Mucosa of stomach (tissue), 1 donor: Measurements from ENCODE around the gene SEMA7A.

Experiments used
- H3K27me3 ChIP-seq: one replicate; pipeline ENCODE4 v1.7.0; 2013; ENCODE audit warnings: mild to moderate bottlenecking, low read length; ENCODE audit not compliant: control insufficient read depth, insufficient read depth
- H3K36me3 ChIP-seq: one replicate; pipeline ENCODE4 v1.7.0; 2013; ENCODE audit warnings: low read length; ENCODE audit not compliant: control insufficient read depth, insufficient read depth
- H3K4me1 ChIP-seq: one replicate; pipeline ENCODE4 v1.7.0; 2013; ENCODE audit warnings: mild to moderate bottlenecking, low read length; ENCODE audit not compliant: control insufficient read depth, insufficient read depth
- H3K4me3 ChIP-seq: one replicate; pipeline ENCODE4 v1.7.0; 2013; ENCODE audit warnings: low read length
- H3K9ac ChIP-seq: one replicate; pipeline ENCODE4 v1.7.0; 2013; ENCODE audit warnings: mild to moderate bottlenecking, low read length, moderate library complexity
- H3K9me3 ChIP-seq: one replicate; pipeline ENCODE4 v1.7.0; 2013; ENCODE audit warnings: mild to moderate bottlenecking, low read length, moderate library complexity; ENCODE audit not compliant: control insufficient read depth
- donor health status: Pancreatic carcinoma.

Gene SEMA7A

DNA sequence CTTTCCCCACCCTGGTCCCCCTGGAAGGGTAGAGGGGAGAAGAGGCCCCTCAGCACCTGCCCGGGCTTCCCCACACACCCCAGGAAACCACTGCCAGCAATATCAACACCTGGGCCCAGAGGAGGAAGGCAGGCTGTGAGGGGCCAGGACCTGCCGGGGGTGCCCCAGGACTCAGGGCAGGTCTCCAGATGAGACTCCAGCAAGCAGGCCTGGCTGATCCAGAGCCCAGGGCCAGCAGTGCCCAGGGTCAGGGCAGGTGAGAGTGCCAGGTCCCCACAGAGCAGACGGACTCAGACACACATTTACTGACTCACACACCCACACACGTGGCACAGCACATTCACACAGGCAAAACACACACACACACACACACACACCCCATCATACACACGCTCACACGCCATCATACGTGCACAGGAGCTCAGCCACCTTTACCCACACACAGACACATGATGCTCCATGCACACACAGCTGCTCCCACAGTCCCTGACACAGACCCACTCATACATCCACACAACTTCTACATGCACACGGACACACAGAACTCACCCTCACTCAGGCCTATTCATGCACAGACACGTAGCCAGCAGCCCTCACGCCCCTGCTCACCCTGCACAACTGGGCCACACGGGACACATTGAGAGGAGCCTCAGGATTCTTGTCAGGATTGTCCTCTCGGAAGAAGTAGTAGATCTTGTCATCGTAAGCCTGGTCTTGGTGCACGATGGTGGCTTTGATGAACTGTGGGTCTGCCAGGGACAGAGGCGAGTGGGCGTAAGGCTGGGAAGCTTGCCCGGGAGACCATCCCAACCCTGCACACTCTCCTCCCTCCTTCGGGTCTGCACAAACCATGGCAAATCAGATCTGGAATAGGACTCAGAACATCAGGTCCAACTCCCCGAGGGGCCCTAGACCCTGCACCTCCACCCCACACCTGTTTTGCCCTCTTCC is 17.5 kb downstream of the SEMA7A start:
- Histone ChIP-seq H3K27me3 (no peaks in the 10 kb centered on the region), H3K4me3 (no peak overlapping the region), H3K4me1 (peaks cover 9% of the 10 kb centered on the region), H3K9ac (no peak overlapping the region), H3K36me3 (no peaks in the 10 kb centered on the region), H3K9me3 (no peaks in the 10 kb centered on the region)

DNA sequence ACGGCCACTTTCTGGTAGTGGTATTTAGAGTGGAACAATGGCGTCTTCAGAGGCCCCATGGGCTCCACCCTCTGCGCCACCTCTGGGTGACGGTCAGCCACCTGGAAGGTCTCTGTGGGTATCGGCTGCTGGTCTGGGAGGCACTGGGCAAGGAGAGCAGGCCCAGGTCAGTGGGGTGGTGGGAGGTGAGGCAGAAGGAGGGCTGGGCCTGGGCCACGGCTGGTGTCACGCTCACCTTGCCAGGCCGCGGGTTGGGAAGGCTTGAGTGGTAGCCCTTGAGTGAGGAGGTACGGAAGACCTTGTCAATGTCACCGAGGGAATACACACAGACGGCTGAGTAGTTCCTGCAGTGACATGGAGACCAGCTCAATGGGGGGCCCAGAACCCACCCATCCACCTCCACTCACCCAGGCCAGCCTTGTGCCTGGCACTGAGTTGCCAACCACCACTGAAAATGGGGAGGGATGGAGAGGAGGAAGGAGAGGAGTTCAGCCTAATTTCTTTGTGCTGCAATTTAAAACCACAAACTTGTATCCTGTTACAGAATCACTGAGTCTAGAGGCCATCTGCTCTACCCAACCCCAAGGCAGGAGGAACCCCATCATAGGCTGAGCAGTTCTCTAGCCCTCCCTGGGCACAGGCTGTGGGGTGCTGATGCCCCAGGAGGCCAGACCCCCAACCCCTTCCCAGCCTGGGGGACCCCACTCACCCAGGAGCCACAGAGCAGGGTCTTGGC is 19.0 kb downstream of the SEMA7A start:
- Histone ChIP-seq H3K27me3 (no peaks in the 10 kb centered on the region), H3K9me3 (no peaks in the 10 kb centered on the region), H3K4me3 (no peak overlapping the region), H3K4me1 (peaks cover 9% of the 10 kb centered on the region), H3K9ac (no peak overlapping the region), H3K36me3 (no peaks in the 10 kb centered on the region)

DNA sequence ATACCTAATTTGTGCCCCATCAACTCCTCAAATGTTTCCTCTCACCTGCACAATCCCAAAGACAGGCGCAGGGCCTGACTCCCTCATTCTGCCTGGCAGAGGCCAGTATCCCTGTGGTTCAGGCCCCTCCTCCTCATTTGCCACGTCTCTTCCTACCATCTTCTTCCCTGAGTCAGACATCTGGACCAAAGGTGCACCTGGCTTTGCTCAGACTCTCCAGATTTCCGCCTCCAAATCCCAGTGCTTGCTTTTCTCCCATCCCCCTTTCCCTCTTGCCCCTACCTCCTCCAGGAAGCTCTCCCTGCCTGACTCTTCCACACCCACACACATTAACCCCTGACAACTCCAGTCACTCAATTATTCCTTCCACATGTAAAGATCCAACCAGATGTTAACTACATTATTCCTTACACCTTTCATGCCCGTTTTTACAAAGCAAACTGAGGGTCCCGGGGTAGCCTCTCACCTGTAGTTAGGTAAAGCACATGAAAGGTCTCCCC is 19.6 kb downstream of the SEMA7A start:
- Histone ChIP-seq H3K4me3 (no peak overlapping the region), H3K4me1 (peaks cover 9% of the 10 kb centered on the region), H3K9me3 (no peaks in the 10 kb centered on the region), H3K9ac (no peak overlapping the region), H3K36me3 (no peaks in the 10 kb centered on the region), H3K27me3 (no peaks in the 10 kb centered on the region)

DNA sequence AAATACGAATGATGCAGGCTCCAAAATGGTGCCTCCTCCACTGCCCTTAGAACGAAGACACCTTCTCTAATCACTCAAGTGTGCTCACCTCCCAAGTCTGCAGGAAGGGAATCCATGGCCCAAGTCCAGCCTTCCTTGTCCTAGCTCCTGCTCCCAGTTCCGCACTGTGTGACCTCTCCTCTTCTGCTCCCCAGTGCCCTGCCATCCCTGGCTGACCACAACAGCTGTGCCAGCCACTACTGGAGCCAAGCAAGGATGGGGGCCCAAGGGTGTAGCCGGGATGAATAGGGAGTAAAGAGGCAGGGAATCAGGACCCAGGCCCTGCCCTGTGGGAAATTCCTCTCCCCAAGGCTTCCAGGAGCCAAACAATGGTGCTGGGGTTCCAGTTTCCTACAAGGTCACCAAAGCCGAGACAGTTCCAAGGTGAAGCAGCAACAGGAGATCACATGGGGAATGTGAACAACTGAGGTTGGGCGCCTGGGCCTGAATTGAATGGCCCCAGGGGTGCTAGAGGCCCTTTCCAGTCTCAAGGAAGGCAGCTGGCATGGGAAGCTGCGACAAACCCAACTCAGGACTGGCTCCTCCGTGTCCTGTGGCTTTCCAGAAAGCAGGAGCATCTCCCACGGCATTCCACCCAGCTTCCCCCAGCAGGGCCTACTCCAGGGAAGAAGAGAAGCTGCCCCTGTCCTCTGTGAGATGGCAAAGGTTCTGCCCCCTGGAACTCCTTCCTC is 20.2 kb downstream of the SEMA7A start:
- no peaks in the 10 kb centered on the region for H3K36me3 ChIP-seq
- no peak overlapping the region for H3K4me3 ChIP-seq

DNA sequence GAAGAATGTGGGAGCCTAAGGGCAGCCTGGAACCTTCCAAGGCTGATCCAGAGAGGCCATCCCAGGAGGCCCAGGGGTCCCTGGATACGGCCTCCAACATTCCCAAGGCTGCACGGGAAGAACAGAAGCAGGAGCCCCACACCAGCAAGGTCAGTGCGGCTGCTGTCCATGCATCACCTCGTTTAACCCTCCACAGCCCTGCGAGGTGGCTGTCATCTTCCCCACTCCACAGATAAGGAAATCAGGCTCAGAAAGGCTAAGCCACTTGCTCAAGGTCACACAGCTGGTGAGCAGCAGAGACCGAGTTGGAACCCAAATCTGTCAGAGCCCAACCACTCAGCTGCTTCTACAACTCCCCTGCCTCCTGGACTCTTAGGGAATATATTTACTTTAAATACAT is 21.6 kb downstream of the SEMA7A start:
- no peaks in the 10 kb centered on the region for H3K27me3 ChIP-seq
- H3K4me1 ChIP-seq: no peaks in the 10 kb centered on the region
- H3K36me3 ChIP-seq: no peaks in the 10 kb centered on the region
- H3K9ac ChIP-seq: no peak overlapping the region
- H3K9me3 ChIP-seq: no peaks in the 10 kb centered on the region
- no peak overlapping the region for H3K4me3 ChIP-seq

More for the DNA sequence above, 20.2 kb downstream of the SEMA7A start:
- H3K9me3 ChIP-seq: no peaks in the 10 kb centered on the region
- H3K4me1 ChIP-seq: peaks cover 2% of the 10 kb centered on the region
- no peak overlapping the region for H3K9ac ChIP-seq
- H3K27me3 ChIP-seq: no peaks in the 10 kb centered on the region

DNA sequence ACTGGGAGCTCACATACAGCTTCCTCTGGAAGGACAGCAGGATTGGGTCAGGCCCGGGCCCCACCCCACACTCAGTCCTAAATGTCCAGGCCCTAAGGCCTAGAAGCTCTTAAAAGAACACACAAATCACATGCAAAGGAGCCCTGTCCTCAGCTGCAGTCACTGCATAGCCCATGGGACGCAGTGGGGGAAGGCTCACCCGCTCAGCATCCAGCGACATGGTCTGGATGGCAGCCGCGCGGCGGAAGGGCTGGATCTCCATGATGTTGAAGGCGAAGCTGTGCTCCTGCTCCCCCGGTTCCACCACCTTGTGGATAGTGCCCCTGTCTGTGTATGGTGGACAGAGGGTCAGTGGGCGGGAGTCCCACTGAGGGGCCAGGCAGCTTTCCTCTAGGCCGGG is 22.1 kb downstream of the SEMA7A start:
- Histone ChIP-seq H3K4me3 (no peak overlapping the region), H3K9me3 (no peaks in the 10 kb centered on the region), H3K4me1 (no peaks in the 10 kb centered on the region), H3K27me3 (peaks cover 3% of the 10 kb centered on the region), H3K9ac (no peak overlapping the region), H3K36me3 (no peaks in the 10 kb centered on the region)

DNA sequence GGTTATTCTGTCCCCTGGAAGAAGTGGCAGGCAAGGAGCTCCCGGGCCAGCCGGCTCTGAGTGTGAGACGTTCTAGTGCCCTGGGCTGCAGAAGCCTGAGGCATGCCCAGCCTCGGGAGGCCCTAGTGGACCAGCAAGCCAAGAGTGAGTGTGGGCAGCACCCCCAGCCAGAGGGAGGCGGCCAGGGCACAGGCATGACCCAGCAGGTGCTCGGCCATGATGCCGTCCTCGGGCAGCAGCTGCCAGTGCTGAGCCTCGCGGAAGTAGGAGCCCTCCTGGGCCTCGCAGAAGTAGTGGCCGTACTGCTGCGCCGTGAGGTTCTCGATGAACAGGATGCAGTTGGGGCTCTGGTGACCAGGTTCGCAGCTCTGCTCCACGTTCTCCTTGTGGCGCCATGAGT is 23.3 kb downstream of the SEMA7A start:
- H3K27me3 ChIP-seq: peaks cover 5% of the 10 kb centered on the region
- H3K36me3 ChIP-seq: no peaks in the 10 kb centered on the region
- no peak overlapping the region for H3K9ac ChIP-seq
- H3K9me3 ChIP-seq: no peaks in the 10 kb centered on the region
- H3K4me1 ChIP-seq: no peaks in the 10 kb centered on the region
- no peak overlapping the region for H3K4me3 ChIP-seq

DNA sequence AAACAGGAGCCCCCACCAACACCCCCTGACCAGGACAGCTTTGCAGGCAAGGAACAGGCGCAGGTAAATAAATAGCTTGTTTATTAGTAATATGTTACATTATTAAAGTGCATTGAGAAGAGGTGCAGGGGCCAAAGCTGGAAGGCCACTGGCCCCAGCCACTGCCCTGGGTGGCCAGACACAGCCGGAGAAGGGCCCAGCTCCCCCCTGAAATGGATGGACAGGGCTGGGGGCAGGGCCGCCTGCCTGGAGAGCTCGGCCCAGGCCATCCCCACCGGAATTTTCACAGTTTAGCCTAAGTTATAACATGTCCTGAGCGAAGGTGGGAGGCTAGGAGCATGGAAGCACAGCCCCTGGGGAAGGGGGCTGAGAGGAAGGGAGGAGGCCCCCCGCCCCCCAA is 24.5 kb downstream of the SEMA7A start:
- Histone ChIP-seq H3K9ac (no peak overlapping the region), H3K4me3 (no peak overlapping the region), H3K36me3 (no peaks in the 10 kb centered on the region), H3K27me3 (peaks cover 5% of the 10 kb centered on the region), H3K9me3 (no peaks in the 10 kb centered on the region), H3K4me1 (no peaks in the 10 kb centered on the region)

DNA sequence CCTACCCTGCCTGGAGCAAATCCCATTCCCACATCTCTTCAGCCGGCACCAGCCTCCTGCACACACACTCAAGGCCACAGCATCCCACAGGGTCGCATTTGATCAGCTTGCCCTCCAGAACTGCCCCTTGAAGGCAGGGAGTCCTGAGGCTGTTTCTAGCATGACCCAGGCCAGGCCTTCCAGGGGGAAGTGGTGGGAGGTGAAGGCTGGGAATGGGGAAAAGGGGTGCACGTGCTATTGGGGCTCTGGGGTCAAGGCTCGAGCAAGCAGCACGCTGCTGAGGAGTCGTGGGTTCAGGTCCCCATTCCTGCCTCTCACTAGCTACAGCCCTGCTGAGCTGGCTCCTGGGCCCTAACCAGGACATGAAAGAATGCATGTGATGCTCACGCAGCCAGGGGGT is 24.9 kb downstream of the SEMA7A start:
- Histone ChIP-seq H3K4me3 (no peak overlapping the region), H3K9me3 (no peaks in the 10 kb centered on the region), H3K27me3 (peaks cover 5% of the 10 kb centered on the region), H3K36me3 (no peaks in the 10 kb centered on the region), H3K9ac (no peak overlapping the region), H3K4me1 (no peaks in the 10 kb centered on the region)

DNA sequence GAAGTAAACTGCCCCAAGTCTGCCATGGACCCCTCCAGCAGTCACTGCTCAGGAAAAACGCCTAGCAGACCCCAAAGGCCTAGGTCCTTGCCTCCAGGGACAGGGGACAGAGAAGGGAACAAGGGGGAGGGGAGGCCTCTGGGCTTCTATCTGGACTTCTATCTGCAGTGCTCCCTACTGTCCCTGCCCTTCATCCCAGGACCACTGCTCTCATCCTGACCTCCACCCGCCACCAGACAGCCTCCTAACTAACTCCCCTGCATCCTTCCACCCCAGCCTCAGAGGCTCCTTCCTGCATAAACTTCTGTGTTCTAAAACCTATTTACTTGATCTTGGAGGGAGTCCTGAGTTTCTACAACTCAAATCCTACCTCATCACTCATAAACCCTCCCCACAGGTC is 25.4 kb downstream of the SEMA7A start:
- Histone ChIP-seq H3K9ac (no peak overlapping the region), H3K4me3 (no peak overlapping the region), H3K36me3 (no peaks in the 10 kb centered on the region), H3K4me1 (no peaks in the 10 kb centered on the region), H3K27me3 (peaks cover 5% of the 10 kb centered on the region), H3K9me3 (no peaks in the 10 kb centered on the region)

DNA sequence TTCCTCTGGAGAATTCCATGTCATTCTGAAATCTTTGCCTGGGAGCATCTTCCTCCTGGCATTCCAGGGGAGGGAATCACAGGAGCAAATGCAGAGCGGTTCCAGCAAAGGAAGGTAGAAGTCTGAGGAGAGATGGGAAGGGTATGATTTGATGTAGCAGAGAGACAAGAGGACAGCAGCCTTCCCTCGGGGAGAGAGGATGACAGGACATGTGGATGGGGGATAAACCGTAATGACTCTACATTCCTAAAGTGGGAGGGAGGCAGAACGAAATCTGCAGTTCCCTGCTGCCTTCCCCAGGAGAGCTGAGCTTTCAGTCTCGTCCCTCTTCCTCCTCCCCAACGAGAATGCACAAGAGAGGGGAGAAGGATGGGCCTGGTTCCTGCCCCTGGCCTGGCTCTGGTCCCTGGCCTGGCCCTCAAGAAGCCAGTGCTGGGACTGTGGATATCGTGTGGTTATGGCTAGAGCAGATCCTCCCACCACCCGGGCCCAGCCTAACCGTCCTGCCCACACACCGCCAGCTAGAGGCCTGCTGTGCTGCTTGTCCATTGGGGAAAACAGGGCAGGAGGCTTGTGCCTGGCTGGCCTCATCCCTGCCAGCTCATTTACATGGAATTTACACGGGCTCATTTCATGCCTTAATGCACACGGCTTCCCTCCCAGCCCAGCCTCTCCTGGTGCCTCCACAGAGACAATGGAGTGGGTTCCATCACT is 26.6 kb downstream of the SEMA7A start:
- no peaks in the 10 kb centered on the region for H3K4me1 ChIP-seq
- no peak overlapping the region for H3K4me3 ChIP-seq
- H3K27me3 ChIP-seq: peaks cover 5% of the 10 kb centered on the region
- no peaks in the 10 kb centered on the region for H3K36me3 ChIP-seq
- no peak overlapping the region for H3K9ac ChIP-seq
- no peaks in the 10 kb centered on the region for H3K9me3 ChIP-seq
